ENCODE measurements around the gene OPCML. TPM values are rescaled to one million over a fixed set of nuclear protein-coding genes. Genes with fewer than 3 reads are reported as not detected.

The OPCML gene
- total RNA-seq, 3 donors from 2014 or later (not counting 1 experiment from before 2014, with no cell fraction given) = not detected

DNA sequence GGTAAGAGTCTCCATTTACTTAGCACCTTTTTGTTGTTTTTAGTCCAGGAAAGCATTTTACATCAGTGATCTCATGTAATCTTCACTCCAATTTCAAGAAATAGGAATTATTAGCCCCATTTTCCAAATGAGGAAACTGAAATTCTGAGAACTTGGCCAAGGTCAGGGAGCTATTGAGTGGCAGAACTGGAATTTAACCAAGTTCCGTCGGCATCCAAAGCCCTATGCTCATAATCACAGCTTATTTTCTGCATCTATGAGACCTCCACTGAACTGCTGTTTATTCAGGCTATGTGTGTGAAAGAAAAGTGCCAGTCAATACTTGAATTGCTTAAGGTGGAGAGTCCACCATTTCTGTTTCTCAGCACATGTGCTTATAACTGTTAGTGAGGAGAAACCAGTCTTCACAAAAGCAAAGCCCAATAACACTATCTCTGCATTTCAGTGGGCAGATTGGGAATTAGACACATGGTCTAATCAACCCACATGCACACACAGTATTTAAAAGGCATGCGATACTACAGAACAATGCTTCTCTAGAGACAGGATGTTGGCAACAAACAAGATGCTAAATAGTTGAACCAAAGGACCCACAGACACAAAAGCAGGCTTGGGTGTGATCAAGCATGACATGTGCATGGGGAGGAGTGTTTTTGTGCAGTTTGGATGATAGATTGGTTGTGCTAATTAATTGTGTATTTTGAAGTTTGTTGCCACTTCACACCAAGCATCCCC is 780.6 kb downstream of the OPCML start:
- H3K36me3 Mint-ChIP-seq = no peaks in the 10 kb centered on the region

DNA sequence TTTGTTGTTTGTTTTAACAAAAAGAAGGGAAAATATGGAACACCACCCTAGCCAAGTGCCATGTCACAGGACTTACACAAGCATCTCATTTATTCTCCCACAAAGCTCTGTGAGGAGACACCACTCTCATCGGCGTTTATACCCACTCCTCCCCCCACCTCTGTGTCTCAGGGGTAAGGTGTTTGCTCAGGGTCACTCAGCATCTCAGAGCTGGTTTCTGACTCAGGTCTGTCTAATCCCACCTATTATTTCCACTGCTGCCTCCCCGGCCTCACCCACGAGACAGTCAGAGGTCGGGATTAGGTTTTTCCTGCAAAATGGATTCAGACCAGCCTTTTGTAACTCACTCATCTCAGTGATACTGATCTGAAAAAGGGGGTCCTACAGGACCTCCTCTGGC is 786.0 kb downstream of the OPCML start:
- TF ChIP-seq, protein P1, sequence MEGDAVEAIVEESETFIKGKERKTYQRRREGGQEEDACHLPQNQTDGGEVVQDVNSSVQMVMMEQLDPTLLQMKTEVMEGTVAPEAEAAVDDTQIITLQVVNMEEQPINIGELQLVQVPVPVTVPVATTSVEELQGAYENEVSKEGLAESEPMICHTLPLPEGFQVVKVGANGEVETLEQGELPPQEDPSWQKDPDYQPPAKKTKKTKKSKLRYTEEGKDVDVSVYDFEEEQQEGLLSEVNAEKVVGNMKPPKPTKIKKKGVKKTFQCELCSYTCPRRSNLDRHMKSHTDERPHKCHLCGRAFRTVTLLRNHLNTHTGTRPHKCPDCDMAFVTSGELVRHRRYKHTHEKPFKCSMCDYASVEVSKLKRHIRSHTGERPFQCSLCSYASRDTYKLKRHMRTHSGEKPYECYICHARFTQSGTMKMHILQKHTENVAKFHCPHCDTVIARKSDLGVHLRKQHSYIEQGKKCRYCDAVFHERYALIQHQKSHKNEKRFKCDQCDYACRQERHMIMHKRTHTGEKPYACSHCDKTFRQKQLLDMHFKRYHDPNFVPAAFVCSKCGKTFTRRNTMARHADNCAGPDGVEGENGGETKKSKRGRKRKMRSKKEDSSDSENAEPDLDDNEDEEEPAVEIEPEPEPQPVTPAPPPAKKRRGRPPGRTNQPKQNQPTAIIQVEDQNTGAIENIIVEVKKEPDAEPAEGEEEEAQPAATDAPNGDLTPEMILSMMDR (IDR thresholded peaks at IDR 0.05) = no peak
- Mint-ChIP-seq H3K4me3 (no peak overlapping the region), H3K4me1 (no peaks in the 10 kb centered on the region), H3K27me3 (ENCODE audit: low read depth in 2 of 2) (no peaks in the 10 kb centered on the region), H3K9me3 (peaks cover 4 to 11% of the 10 kb centered on the region in 2 donors), H3K36me3 (no peaks in the 10 kb centered on the region), H3K27ac (no peak overlapping the region)
- WGBS (ENCODE audit: insufficient coverage) = 79% methylated on average over 5 of the region's 5 CpGs
- H3K36me3 ChIP-seq (ENCODE audit: control insufficient read depth, insufficient read depth, low read length) = no peaks in the 10 kb centered on the region
- ATAC-seq (no peak), DNase-seq (no peak)
- H3K27ac ChIP-seq (ENCODE audit: low read length) = no peak overlapping the region
- H3K4me1 ChIP-seq (ENCODE audit: control insufficient read depth, insufficient read depth, low read length) = no peaks in the 10 kb centered on the region
- no peaks in the 10 kb centered on the region for H3K9me3 ChIP-seq (ENCODE audit: control insufficient read depth, insufficient read depth, low read length)
- no peak overlapping the region for H3K4me3 ChIP-seq (ENCODE audit: low read length)
- no peaks in the 10 kb centered on the region for H3K27me3 ChIP-seq (ENCODE audit: control insufficient read depth, insufficient read depth, low read length)
- intact Hi-C loops (cut with micrococcal nuclease) = no loop called here

More for the DNA sequence above, 780.6 kb downstream of the OPCML start:
- TF ChIP-seq, protein P1 (IDR thresholded peaks at IDR 0.05) = no peak
- Mint-ChIP-seq H3K9me3 (peaks cover 3 to 7% of the 10 kb centered on the region in 2 donors), H3K4me3 (no peak overlapping the region), H3K27me3 (ENCODE audit: low read depth in 2 of 2) (no peaks in the 10 kb centered on the region), H3K27ac (no peak overlapping the region), H3K4me1 (no peaks in the 10 kb centered on the region)
- ATAC-seq (no peak), DNase-seq (no peak)
- H3K4me1 ChIP-seq (ENCODE audit: control insufficient read depth, insufficient read depth, low read length) = no peaks in the 10 kb centered on the region
- 92% methylated on average over 3 of the region's 3 CpGs for WGBS (ENCODE audit: insufficient coverage)
- no peaks in the 10 kb centered on the region for H3K9me3 ChIP-seq (ENCODE audit: control insufficient read depth, insufficient read depth, low read length)
- no peak overlapping the region for H3K27ac ChIP-seq (ENCODE audit: low read length)
- no peaks in the 10 kb centered on the region for H3K36me3 ChIP-seq (ENCODE audit: control insufficient read depth, insufficient read depth, low read length)
- intact Hi-C loops (cut with micrococcal nuclease) = no loop called here
- H3K27me3 ChIP-seq (ENCODE audit: control insufficient read depth, insufficient read depth, low read length) = no peaks in the 10 kb centered on the region
- no peak overlapping the region for H3K4me3 ChIP-seq (ENCODE audit: low read length)

DNA sequence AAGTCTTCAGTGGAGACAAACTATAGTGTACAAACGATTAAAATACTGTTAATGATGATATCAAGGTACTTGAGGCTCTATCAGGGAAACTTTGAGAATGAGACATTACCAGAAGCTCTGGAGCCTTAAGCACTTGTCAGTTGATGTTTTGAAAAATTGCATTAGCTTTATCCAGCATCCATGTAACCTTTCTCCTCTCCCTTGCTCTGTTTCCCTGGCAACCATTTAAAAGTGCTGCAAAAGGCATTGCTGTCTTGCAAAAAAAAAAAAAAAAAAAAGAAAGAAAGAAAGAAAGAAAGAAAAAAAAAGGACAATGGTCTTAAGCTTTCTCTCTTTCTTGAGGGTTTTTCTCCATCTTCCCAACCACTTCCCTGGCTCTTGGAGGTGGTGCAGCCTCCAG is 787.0 kb downstream of the OPCML start:
- no peak for DNase-seq
- H3K4me1 ChIP-seq (ENCODE audit: control insufficient read depth, insufficient read depth, low read length) = no peaks in the 10 kb centered on the region
- Mint-ChIP-seq H3K36me3 (no peaks in the 10 kb centered on the region), H3K27ac (no peak overlapping the region), H3K27me3 (ENCODE audit: low read depth in 2 of 2) (no peaks in the 10 kb centered on the region), H3K4me1 (no peaks in the 10 kb centered on the region), H3K9me3 (peaks cover 3 to 11% of the 10 kb centered on the region in 2 donors), H3K4me3 (no peak overlapping the region)
- no peak overlapping the region for H3K27ac ChIP-seq (ENCODE audit: low read length)
- no peak overlapping the region for H3K4me3 ChIP-seq (ENCODE audit: low read length)
- TF ChIP-seq, protein P1 (IDR thresholded peaks at IDR 0.05) = no peak
- intact Hi-C loops (cut with micrococcal nuclease) = no loop called here
- no peaks in the 10 kb centered on the region for H3K36me3 ChIP-seq (ENCODE audit: control insufficient read depth, insufficient read depth, low read length)
- no peaks in the 10 kb centered on the region for H3K9me3 ChIP-seq (ENCODE audit: control insufficient read depth, insufficient read depth, low read length)
- no peak for ATAC-seq
- H3K27me3 ChIP-seq (ENCODE audit: control insufficient read depth, insufficient read depth, low read length) = no peaks in the 10 kb centered on the region
- WGBS (ENCODE audit: insufficient coverage) = 64% methylated on average over 1 of the region's 1 CpG

DNA sequence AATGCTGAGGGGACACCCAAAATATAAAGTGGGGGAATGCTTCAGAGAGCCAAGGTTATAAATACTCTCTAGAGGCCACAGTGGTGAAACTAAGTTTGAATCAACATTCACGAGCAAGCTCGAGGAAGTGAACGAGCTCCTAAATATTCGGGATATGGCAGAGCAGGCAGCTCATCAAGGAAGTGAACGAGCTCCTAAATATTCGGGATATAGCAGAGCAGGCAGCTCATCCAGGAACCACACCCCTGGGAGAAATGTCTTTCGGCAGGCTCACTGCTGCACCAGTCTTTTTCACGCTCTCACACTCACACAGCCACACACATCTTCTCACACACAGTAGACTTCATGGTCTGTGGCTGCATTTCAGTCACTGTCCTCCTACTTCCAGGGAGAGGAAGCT is 787.5 kb downstream of the OPCML start:
- TF ChIP-seq, protein P1 (IDR thresholded peaks at IDR 0.05) = no peak
- Mint-ChIP-seq H3K4me3 (no peak overlapping the region), H3K27ac (no peak overlapping the region), H3K27me3 (ENCODE audit: low read depth in 2 of 2) (no peaks in the 10 kb centered on the region), H3K4me1 (no peaks in the 10 kb centered on the region), H3K9me3 (peaks cover 2 to 11% of the 10 kb centered on the region in 2 donors), H3K36me3 (no peaks in the 10 kb centered on the region)
- Histone ChIP-seq H3K36me3 (ENCODE audit: control insufficient read depth, insufficient read depth, low read length) (no peaks in the 10 kb centered on the region), H3K9me3 (ENCODE audit: control insufficient read depth, insufficient read depth, low read length) (no peaks in the 10 kb centered on the region), H3K27ac (ENCODE audit: low read length) (no peak overlapping the region), H3K4me1 (ENCODE audit: control insufficient read depth, insufficient read depth, low read length) (no peaks in the 10 kb centered on the region), H3K27me3 (ENCODE audit: control insufficient read depth, insufficient read depth, low read length) (no peaks in the 10 kb centered on the region), H3K4me3 (ENCODE audit: low read length) (no peak overlapping the region)
- DNase-seq (no peak), ATAC-seq (no peak)
- intact Hi-C loops (cut with micrococcal nuclease) = no loop called here
- 82% methylated on average over 8 of the region's 8 CpGs for WGBS (ENCODE audit: insufficient coverage)

Data from natural killer cell (primary cell).